Lower leg skin (tissue), 3 donors: ENCODE results near the gene DDX1.

Experiments used
- CTCF ChIP-seq, 3 donors: fragments of 450-650 bp; IDR thresholded peaks; one replicate each; pipeline ENCODE4 v1.5.1; 2016; ENCODE audit warnings: antibody characterized with exemption in 3 of 3, mild to moderate bottlenecking in 3 of 3, moderate library complexity in 2 of 3
- POLR2A ChIP-seq, 2 donors: fragments of 450-650 bp; IDR thresholded peaks; one replicate each; pipeline ENCODE4 v1.6.1; 2016 to 2017; ENCODE audit warnings: antibody characterized with exemption in 2 of 2, mild to moderate bottlenecking in 1 of 2, moderate library complexity in 1 of 2

GRCh38 chr2:15633043-15633970 is 41.6 kb downstream of the DDX1 start:
- TF ChIP-seq CTCF (IDR thresholded peaks at IDR 0.05), result no peak
- TF ChIP-seq POLR2A (IDR thresholded peaks at IDR 0.05), result no peak
